Measurements from ENCODE around the gene LAMTOR3.

DNA sequence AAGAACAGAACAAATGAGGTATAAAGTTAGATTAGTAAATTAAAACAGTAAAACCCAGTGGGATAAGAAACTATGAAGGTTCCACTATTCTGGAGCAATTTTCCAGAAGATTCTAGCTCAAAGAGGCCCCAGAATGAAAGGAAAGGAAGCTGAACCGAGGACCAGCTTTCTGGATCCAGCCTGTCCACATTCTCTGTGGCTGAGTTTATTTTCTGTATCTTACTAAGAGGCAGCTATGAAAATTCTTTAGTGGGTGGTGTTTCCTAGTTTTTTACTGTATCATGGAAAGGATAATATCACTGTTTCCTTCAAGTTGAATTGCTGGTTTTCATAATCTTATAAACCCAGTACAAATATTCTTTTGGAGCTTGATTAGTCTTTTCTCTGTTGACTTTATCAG, 65.8 kb downstream of the LAMTOR3 start:
- TF ChIP-seq, protein P1, sequence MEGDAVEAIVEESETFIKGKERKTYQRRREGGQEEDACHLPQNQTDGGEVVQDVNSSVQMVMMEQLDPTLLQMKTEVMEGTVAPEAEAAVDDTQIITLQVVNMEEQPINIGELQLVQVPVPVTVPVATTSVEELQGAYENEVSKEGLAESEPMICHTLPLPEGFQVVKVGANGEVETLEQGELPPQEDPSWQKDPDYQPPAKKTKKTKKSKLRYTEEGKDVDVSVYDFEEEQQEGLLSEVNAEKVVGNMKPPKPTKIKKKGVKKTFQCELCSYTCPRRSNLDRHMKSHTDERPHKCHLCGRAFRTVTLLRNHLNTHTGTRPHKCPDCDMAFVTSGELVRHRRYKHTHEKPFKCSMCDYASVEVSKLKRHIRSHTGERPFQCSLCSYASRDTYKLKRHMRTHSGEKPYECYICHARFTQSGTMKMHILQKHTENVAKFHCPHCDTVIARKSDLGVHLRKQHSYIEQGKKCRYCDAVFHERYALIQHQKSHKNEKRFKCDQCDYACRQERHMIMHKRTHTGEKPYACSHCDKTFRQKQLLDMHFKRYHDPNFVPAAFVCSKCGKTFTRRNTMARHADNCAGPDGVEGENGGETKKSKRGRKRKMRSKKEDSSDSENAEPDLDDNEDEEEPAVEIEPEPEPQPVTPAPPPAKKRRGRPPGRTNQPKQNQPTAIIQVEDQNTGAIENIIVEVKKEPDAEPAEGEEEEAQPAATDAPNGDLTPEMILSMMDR (IDR thresholded peaks at IDR 0.05): no peak
- no peak for TF ChIP-seq POLR2A (IDR thresholded peaks at IDR 0.05)

Measured in lower leg skin (tissue), 3 donors.